RWPE2 (cell line): ENCODE data around the gene CUL7.
A peak's percentile ranks its signal among the peaks of the same experiment; 100 is the strongest.

Experiments used
- ATAC-seq: fragments of 200-7000 bp; cut with Tn5 transposase; 3 replicates; pipeline ENCODE4 v1.9.1; 2021; ENCODE audit warnings: low read depth
- DNase-seq: peaks from one replicate; pipeline ENCODE4 v3.0.0-alpha.2; 2020; ENCODE audit warnings: low spot score
- H3K27ac ChIP-seq: fragments of 450-650 bp; 2 replicates; pipeline ENCODE4 v1.5.1; 2017; ENCODE audit warnings: mild to moderate bottlenecking; ENCODE audit not compliant: poor library complexity, severe bottlenecking
- H3K27me3 ChIP-seq: fragments of 250-450 bp; sonication (Bioruptor Pico); 2 replicates; pipeline ENCODE4 v1.5.1; 2021; ENCODE audit warnings: mild to moderate bottlenecking, moderate library complexity; ENCODE audit not compliant: insufficient read depth, poor library complexity, severe bottlenecking
- H3K36me3 ChIP-seq: fragments of 250-450 bp; sonication (Bioruptor Pico); 2 replicates; pipeline ENCODE4 v1.5.1; 2020; ENCODE audit warnings: low read depth, mild to moderate bottlenecking, moderate library complexity
- H3K4me1 ChIP-seq: fragments of 250-450 bp; sonication (Bioruptor Pico); 2 replicates; pipeline ENCODE4 v1.5.1; 2021; ENCODE audit warnings: mild to moderate bottlenecking, moderate library complexity; ENCODE audit not compliant: insufficient read depth, poor library complexity, severe bottlenecking
- H3K4me3 ChIP-seq: fragments of 250-450 bp; sonication (Bioruptor Pico); 2 replicates; pipeline ENCODE4 v1.5.1; 2021; ENCODE audit warnings: mild to moderate bottlenecking, moderate library complexity; ENCODE audit not compliant: severe bottlenecking
- H3K9me3 ChIP-seq: fragments of 250-450 bp; sonication (Bioruptor Pico); 2 replicates; pipeline ENCODE4 v1.5.1; 2021; ENCODE audit warnings: mild to moderate bottlenecking, moderate library complexity; ENCODE audit not compliant: severe bottlenecking
- TF ChIP-seq, protein P1 (sequence below): fragments of 450-650 bp; IDR thresholded peaks from one replicate; pipeline ENCODE4 v1.5.1; 2017; ENCODE audit warnings: mild to moderate bottlenecking, moderate library complexity; ENCODE audit not compliant: poor library complexity, severe bottlenecking

CUL7 gene

DNA sequence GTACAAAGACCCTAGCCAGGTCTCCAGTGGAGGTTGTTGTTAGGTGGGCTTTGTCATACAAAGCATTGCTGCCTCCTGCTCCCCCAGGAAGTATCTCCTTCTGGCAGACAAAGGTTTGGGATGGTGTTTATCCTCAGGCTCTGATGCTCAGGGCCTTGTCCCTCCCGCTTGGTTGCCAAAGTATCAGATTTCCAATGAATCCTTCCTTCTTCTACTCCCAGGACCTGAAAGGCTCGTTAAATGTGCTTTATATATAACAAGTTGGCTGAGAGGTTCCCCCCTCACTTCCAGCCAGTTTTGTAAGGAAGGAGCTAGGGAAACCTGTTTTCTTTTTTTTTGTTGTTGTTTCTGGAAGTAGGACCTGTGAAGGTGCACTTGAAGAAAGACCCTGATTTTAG is 36.9 kb upstream of the CUL7 start:
- H3K27ac ChIP-seq, result peak overlapping the region; percentile 62
- ATAC-seq (no peak), DNase-seq (no peak)
- TF ChIP-seq, protein P1, sequence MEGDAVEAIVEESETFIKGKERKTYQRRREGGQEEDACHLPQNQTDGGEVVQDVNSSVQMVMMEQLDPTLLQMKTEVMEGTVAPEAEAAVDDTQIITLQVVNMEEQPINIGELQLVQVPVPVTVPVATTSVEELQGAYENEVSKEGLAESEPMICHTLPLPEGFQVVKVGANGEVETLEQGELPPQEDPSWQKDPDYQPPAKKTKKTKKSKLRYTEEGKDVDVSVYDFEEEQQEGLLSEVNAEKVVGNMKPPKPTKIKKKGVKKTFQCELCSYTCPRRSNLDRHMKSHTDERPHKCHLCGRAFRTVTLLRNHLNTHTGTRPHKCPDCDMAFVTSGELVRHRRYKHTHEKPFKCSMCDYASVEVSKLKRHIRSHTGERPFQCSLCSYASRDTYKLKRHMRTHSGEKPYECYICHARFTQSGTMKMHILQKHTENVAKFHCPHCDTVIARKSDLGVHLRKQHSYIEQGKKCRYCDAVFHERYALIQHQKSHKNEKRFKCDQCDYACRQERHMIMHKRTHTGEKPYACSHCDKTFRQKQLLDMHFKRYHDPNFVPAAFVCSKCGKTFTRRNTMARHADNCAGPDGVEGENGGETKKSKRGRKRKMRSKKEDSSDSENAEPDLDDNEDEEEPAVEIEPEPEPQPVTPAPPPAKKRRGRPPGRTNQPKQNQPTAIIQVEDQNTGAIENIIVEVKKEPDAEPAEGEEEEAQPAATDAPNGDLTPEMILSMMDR, result no peak
- H3K36me3 ChIP-seq, result no peaks in the 10 kb centered on the region
- no peak overlapping the region for H3K4me3 ChIP-seq
- no peaks in the 10 kb centered on the region for H3K27me3 ChIP-seq
- H3K9me3 ChIP-seq, result no peaks in the 10 kb centered on the region
- H3K4me1 ChIP-seq, result peaks cover 43% of the 10 kb centered on the region

DNA sequence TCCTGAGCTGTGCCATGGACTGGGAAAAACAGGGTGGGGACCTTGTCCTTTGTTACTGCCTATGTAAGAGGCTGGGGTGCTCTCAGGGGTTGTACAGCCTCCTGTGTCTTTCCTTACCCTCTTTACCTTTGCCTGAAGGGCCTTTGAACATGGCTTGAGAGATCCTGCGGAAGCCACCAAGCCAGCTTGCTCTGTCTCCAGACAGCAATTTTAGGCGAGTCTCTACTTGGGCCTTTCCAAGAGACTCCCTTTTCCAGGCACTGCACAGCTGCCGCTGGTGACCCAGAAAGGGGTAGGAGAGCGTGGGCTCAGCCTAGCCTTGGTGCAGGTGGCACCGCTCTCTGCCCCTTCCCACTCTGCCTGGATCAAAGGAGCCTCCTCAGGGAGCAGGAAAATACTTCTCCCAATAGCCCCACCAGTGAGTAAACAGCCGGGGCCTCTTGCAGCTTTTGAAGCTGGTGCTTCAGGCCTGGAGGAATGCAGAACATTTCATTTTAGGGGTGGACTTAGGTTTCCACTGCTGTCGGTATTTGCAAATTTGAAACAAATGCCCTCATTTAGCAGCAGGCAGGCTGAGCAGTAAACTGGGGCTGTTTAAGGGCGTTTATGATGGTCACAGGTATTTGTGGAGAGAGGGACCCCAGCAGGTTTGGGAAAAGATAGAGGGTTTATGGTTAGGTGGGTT is 36.4 kb upstream of the CUL7 start:
- ATAC-seq (no peak), DNase-seq (no peak)
- Histone ChIP-seq H3K9me3 (no peaks in the 10 kb centered on the region), H3K36me3 (no peaks in the 10 kb centered on the region), H3K27ac (peak overlapping the region; percentile 62), H3K27me3 (no peaks in the 10 kb centered on the region), H3K4me1 (peaks cover 39% of the 10 kb centered on the region), H3K4me3 (no peak overlapping the region)
- TF ChIP-seq, protein P1, result no peak

DNA sequence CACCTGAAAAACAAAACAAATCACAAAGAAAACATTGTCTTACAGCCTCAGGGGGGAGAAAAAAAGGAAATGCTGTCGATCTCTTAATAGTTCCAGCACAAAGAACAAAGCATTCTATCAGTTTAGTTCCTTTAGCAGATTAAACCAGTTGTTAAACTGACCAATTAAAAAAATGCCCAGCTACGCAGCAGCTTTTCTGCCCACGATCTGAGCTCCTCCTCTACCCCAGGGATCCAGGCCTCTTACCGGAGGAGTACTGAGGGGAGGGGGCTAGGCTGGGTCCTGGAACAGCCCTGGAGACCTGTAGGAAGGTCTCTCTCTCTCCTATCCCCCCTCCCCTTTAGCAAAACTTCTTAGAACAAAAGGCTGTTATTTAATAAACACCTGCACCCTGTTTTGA is 35.8 kb upstream of the CUL7 start:
- TF ChIP-seq, protein P1, result no peak
- Histone ChIP-seq H3K27me3 (no peaks in the 10 kb centered on the region), H3K4me1 (peaks cover 39% of the 10 kb centered on the region), H3K4me3 (no peak overlapping the region), H3K9me3 (no peaks in the 10 kb centered on the region), H3K27ac (peak overlapping the region; percentile 62), H3K36me3 (no peaks in the 10 kb centered on the region)
- DNase-seq, result no peak
- ATAC-seq, result no peak

DNA sequence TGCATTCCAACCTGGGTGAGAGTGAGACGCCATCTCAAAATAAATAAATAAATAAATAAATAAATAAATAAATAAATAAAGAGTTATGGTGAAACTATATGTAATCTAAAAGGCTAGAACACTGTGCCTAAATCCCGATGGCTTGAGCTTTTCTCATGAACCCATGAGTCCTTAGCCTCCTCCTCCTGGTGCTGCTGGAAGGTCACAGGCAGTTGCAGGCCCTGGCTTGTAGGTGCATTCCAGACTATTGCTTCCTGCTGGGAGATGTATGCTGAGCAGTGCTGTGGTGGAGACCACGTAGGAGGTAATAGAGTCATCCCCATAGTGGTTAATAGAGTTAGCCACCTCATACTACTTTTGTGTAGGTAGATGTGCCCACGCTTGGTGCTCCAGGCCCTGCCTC is 35.0 kb upstream of the CUL7 start:
- peaks cover 35% of the 10 kb centered on the region for H3K4me1 ChIP-seq
- ATAC-seq (peak; percentile 94), DNase-seq (peak; percentile 77)
- H3K27ac ChIP-seq, result peak overlapping the region; percentile 62
- no peaks in the 10 kb centered on the region for H3K9me3 ChIP-seq
- no peaks in the 10 kb centered on the region for H3K27me3 ChIP-seq
- no peak overlapping the region for H3K4me3 ChIP-seq
- no peaks in the 10 kb centered on the region for H3K36me3 ChIP-seq
- TF ChIP-seq, protein P1, result no peak

DNA sequence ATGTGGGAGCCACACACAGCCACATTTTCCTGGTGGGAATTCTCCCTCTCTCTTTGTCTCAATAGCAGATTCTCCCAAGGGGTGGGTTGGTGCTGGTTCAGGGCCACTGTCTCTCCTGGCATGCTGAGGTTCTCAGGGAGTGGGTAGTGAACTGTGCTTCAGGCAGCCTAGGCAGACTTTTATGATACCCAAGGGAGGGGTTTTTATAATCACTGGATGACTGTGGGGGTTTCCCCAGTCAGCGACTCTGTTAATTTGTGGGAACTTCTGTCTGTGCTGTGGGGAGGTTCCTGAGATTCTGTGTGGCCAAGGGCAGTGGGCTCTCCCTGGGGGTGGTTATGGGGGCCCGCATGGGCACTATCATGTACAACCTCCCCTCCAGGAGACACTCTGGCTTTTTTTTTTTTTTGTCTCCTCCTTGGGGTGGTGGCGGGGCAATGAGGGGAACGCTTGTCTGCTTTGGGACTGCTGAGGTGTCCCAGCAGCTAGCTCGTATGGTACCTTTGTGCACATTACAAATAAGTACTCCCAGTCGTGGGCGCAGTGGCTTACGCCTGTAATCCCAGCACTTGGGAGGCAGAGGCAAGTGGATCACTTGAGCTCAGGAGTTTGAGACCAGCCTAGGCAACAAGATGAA is 32.5 kb upstream of the CUL7 start:
- DNase-seq (no peak), ATAC-seq (no peak)
- Histone ChIP-seq H3K9me3 (no peaks in the 10 kb centered on the region), H3K4me1 (peaks cover 28% of the 10 kb centered on the region), H3K4me3 (no peak overlapping the region), H3K36me3 (no peaks in the 10 kb centered on the region), H3K27me3 (no peaks in the 10 kb centered on the region), H3K27ac (no peak overlapping the region)
- TF ChIP-seq, protein P1, result no peak
